ENCODE results near the gene CENPVL1.

The CENPVL1 gene

GRCh38 chrX:51737091-51737490, 26.8 kb downstream of the CENPVL1 start:
- no peak for TF ChIP-seq NFIC (IDR thresholded peaks at IDR 0.05)
- no peak for TF ChIP-seq EP300 (IDR thresholded peaks at IDR 0.05; ENCODE audit: borderline replicate concordance)
- no peak for TF ChIP-seq USF1 (IDR thresholded peaks at IDR 0.05)
- no peak for TF ChIP-seq MAX (IDR thresholded peaks at IDR 0.05)
- no peak for TF ChIP-seq TAF1 (IDR thresholded peaks at IDR 0.05; ENCODE audit: low read depth)
- no peak for TF ChIP-seq YY1 (IDR thresholded peaks at IDR 0.05; ENCODE audit: low read depth)
- no peak for TF ChIP-seq FOXM1 (IDR thresholded peaks at IDR 0.05; ENCODE audit: borderline replicate concordance, low read depth)

GRCh38 chrX:51742586-51742985, 32.3 kb downstream of the CENPVL1 start:
- no peak for TF ChIP-seq FOXM1 (IDR thresholded peaks at IDR 0.05; ENCODE audit: borderline replicate concordance, low read depth)
- no peak for TF ChIP-seq CREB1 (IDR thresholded peaks at IDR 0.05; ENCODE audit: low read depth)
- TF ChIP-seq MAX (IDR thresholded peaks at IDR 0.05): no peak
- TF ChIP-seq EGR1 (IDR thresholded peaks at IDR 0.05): no peak
- no peak for TF ChIP-seq TAF1 (IDR thresholded peaks at IDR 0.05; ENCODE audit: low read depth)
- TF ChIP-seq REST (IDR thresholded peaks at IDR 0.05; ENCODE audit: low read depth): no peak
- TF ChIP-seq TCF12 (IDR thresholded peaks at IDR 0.05; ENCODE audit: low read depth): no peak
- TF ChIP-seq ZBTB7A (IDR thresholded peaks at IDR 0.05; ENCODE audit: low read depth): no peak
- no peak for TF ChIP-seq CEBPB (IDR thresholded peaks at IDR 0.05)

- no peak for TF ChIP-seq CREB1 (IDR thresholded peaks at IDR 0.05; ENCODE audit: low read depth)
- TF ChIP-seq REST (IDR thresholded peaks at IDR 0.05; ENCODE audit: low read depth): no peak
- TF ChIP-seq EP300 (IDR thresholded peaks at IDR 0.05; ENCODE audit: borderline replicate concordance): no peak
Measured at GRCh38 chrX:51743179-51743957, 33.1 kb downstream of the CENPVL1 start, which contains the start of gene GSPT2. Gene GSPT2, plus strand, starts transcription at chrX:51743442. Its CDS starts 185 bp downstream, at chrX:51743627.

- TF ChIP-seq NFIC (IDR thresholded peaks at IDR 0.05): no peak
- TF ChIP-seq TCF12 (IDR thresholded peaks at IDR 0.05; ENCODE audit: low read depth): no peak
- TF ChIP-seq MAX (IDR thresholded peaks at IDR 0.05): no peak
Measured at GRCh38 chrX:51747671-51748070, 37.4 kb downstream of the CENPVL1 start.

GRCh38 chrX:51759055-51759839, 48.9 kb downstream of the CENPVL1 start:
- TF ChIP-seq CREB1 (IDR thresholded peaks at IDR 0.05; ENCODE audit: low read depth) (no peak), FOXM1 (IDR thresholded peaks at IDR 0.05; ENCODE audit: borderline replicate concordance, low read depth) (no peak), REST (IDR thresholded peaks at IDR 0.05; ENCODE audit: low read depth) (no peak)
